Osteoblast (primary cell): Measurements from ENCODE around the gene KLHDC1. TPM values are rescaled to one million over a fixed set of nuclear protein-coding genes. Genes with fewer than 3 reads are reported as not detected.
"Not testable (repeated sequence)": the region's sequence is repeated elsewhere in the genome, so short reads cannot be mapped to it uniquely, and the experiment has no call there.

Experiments
- DNase-seq: peaks from one replicate; pipeline ENCODE4 v3.0.0; 2011; ENCODE audit warnings: low spot score, mixed read lengths; ENCODE audit not compliant: insufficient read length; ENCODE audit errors: missing footprints
- H2AFZ ChIP-seq: 2 replicates; pipeline ENCODE4 v1.6.0; 2011; ENCODE audit warnings: mild to moderate bottlenecking, low read length
- H3K27ac ChIP-seq: 2 replicates; pipeline ENCODE4 v1.5.1; 2011; ENCODE audit warnings: mild to moderate bottlenecking, low read depth, low read length, moderate library complexity
- H3K27me3 ChIP-seq: 2 replicates; pipeline ENCODE4 v1.6.0; 2012; ENCODE audit warnings: mild to moderate bottlenecking, control low read depth, inconsistent platforms, low read length, moderate library complexity; ENCODE audit not compliant: insufficient read depth
- H3K36me3 ChIP-seq: 2 replicates; pipeline ENCODE4 v1.5.1; 2011; ENCODE audit warnings: mild to moderate bottlenecking, low read length, control low read depth, moderate library complexity; ENCODE audit not compliant: insufficient read depth
- H3K4me1 ChIP-seq: 2 replicates; pipeline ENCODE4 v1.5.1; 2011; ENCODE audit warnings: mild to moderate bottlenecking, low read length, control low read depth, moderate library complexity; ENCODE audit not compliant: insufficient read depth
- H3K4me2 ChIP-seq: 2 replicates; pipeline ENCODE4 v1.6.0; 2011; ENCODE audit warnings: mild to moderate bottlenecking, low read length; ENCODE audit not compliant: insufficient read depth
- H3K4me3 ChIP-seq: fragments of 200-600 bp; sonication (generic); 3 replicates; pipeline ENCODE4 v1.5.1; 2012; ENCODE audit warnings: mild to moderate bottlenecking, low read length, inconsistent platforms; ENCODE audit not compliant: insufficient read depth
- H3K79me2 ChIP-seq: 2 replicates; pipeline ENCODE4 v1.6.0; 2012; ENCODE audit warnings: mild to moderate bottlenecking, low read length, control low read depth, inconsistent platforms; ENCODE audit not compliant: insufficient read depth
- H3K9me3 ChIP-seq: 2 replicates; pipeline ENCODE4 v1.5.1; 2011; ENCODE audit warnings: low read depth, low read length, control low read depth
- H4K20me1 ChIP-seq: 2 replicates; pipeline ENCODE4 v1.6.0; 2012; ENCODE audit warnings: mild to moderate bottlenecking, low read length, control low read depth; ENCODE audit not compliant: insufficient read depth
- total RNA-seq: library from RNA; depleted of rRNA; stranded (reverse); fragments of >200 nt; gene quantifications from 2 replicates; pipeline ENCODE4 v1.2.3, GENCODE V29; 2012
- TF ChIP-seq, protein P1 (sequence below): IDR thresholded peaks from 2 replicates; pipeline ENCODE4 v1.5.1; 2011; ENCODE audit warnings: mild to moderate bottlenecking, low read depth, low read length, moderate library complexity; ENCODE audit errors: extremely low read depth

Gene KLHDC1
- total RNA-seq, 1 donor = 2.9 TPM

GRCh38 chr14:49745191-49745590, 52.3 kb downstream of the KLHDC1 start:
- Histone ChIP-seq H3K9me3 (no peaks in the 10 kb centered on the region), H3K27me3 (no peaks in the 10 kb centered on the region), H3K4me2 (no peak overlapping the region), H4K20me1 (no peaks in the 10 kb centered on the region), H3K4me3 (no peak overlapping the region), H3K79me2 (no peaks in the 10 kb centered on the region), H3K36me3 (peaks cover 8% of the 10 kb centered on the region), H3K4me1 (no peaks in the 10 kb centered on the region), H2AFZ (no peak overlapping the region), H3K27ac (no peak overlapping the region)
- DNase-seq = no peak
- TF ChIP-seq, protein P1, sequence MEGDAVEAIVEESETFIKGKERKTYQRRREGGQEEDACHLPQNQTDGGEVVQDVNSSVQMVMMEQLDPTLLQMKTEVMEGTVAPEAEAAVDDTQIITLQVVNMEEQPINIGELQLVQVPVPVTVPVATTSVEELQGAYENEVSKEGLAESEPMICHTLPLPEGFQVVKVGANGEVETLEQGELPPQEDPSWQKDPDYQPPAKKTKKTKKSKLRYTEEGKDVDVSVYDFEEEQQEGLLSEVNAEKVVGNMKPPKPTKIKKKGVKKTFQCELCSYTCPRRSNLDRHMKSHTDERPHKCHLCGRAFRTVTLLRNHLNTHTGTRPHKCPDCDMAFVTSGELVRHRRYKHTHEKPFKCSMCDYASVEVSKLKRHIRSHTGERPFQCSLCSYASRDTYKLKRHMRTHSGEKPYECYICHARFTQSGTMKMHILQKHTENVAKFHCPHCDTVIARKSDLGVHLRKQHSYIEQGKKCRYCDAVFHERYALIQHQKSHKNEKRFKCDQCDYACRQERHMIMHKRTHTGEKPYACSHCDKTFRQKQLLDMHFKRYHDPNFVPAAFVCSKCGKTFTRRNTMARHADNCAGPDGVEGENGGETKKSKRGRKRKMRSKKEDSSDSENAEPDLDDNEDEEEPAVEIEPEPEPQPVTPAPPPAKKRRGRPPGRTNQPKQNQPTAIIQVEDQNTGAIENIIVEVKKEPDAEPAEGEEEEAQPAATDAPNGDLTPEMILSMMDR = no peak

- H3K4me1 ChIP-seq, H4K20me1 ChIP-seq, H3K36me3 ChIP-seq, H3K9me3 ChIP-seq, H2AFZ ChIP-seq, H3K27me3 ChIP-seq, H3K4me2 ChIP-seq, DNase-seq, H3K4me3 ChIP-seq, H3K79me2 ChIP-seq, H3K27ac ChIP-seq: not testable (repeated sequence)
Observed at GRCh38 chr14:49746476-49746875, 53.6 kb downstream of the KLHDC1 start.

- H3K4me3 ChIP-seq = no peak overlapping the region
- no peak for DNase-seq
- H3K9me3 ChIP-seq = no peaks in the 10 kb centered on the region
- H3K27ac ChIP-seq = no peak overlapping the region
- H3K4me1 ChIP-seq = no peaks in the 10 kb centered on the region
- H2AFZ ChIP-seq = no peak overlapping the region
- no peaks in the 10 kb centered on the region for H3K36me3 ChIP-seq
- TF ChIP-seq, protein P1 = no peak
- H3K27me3 ChIP-seq = no peaks in the 10 kb centered on the region
- H3K4me2 ChIP-seq = no peak overlapping the region
- H3K79me2 ChIP-seq = no peaks in the 10 kb centered on the region
- H4K20me1 ChIP-seq = no peaks in the 10 kb centered on the region
Observed at GRCh38 chr14:49754570-49755097, 61.7 kb downstream of the KLHDC1 start.

GRCh38 chr14:49755378-49755777, 62.5 kb downstream of the KLHDC1 start:
- Histone ChIP-seq H2AFZ (no peak overlapping the region), H4K20me1 (no peaks in the 10 kb centered on the region), H3K36me3 (no peaks in the 10 kb centered on the region), H3K9me3 (no peaks in the 10 kb centered on the region), H3K4me2 (no peak overlapping the region), H3K79me2 (no peaks in the 10 kb centered on the region), H3K4me3 (no peak overlapping the region), H3K27me3 (no peaks in the 10 kb centered on the region), H3K4me1 (no peaks in the 10 kb centered on the region), H3K27ac (no peak overlapping the region)
- TF ChIP-seq, protein P1 = no peak
- DNase-seq = no peak
